Mesothelial cell of epicardium (in vitro differentiated cells): ENCODE data around the gene IQGAP2. TPM values are rescaled to one million over a fixed set of nuclear protein-coding genes. Genes with fewer than 3 reads are reported as not detected.

Source experiments
- DNase-seq, 2 experiments: peaks; one replicate each; pipeline ENCODE4 v3.0.0; 2021; ENCODE audit warnings: low spot score in 2 of 2; ENCODE audit not compliant: unreplicated experiment in 2 of 2
- H3K27ac Mint-ChIP-seq: 2 replicates; pipeline ENCODE4 v1.8.0; 2021; ENCODE audit warnings: mixed read lengths
- H3K27me3 Mint-ChIP-seq: 2 replicates; pipeline ENCODE4 v1.8.0; 2021; ENCODE audit warnings: low read depth, mixed read lengths
- H3K36me3 Mint-ChIP-seq: 2 replicates; pipeline ENCODE4 v1.8.0; 2021; ENCODE audit warnings: mixed read lengths
- H3K4me1 Mint-ChIP-seq: 2 replicates; pipeline ENCODE4 v1.8.0; 2021; ENCODE audit warnings: mixed read lengths
- H3K4me3 Mint-ChIP-seq: 2 replicates; pipeline ENCODE4 v1.8.0; 2021; ENCODE audit warnings: mild to moderate bottlenecking, moderate library complexity, mixed read lengths
- H3K9me3 Mint-ChIP-seq: 2 replicates; pipeline ENCODE4 v1.8.0; 2021; ENCODE audit warnings: mixed read lengths
- total RNA-seq: library from RNA; stranded (reverse); gene quantifications from 3 replicates; pipeline ENCODE4 v1.2.1, GENCODE V29; 2021
- TF ChIP-seq, protein P1 (sequence below): fragments of 200-600 bp; sonication (generic); IDR thresholded peaks from one replicate; pipeline ENCODE4 v1.5.0; 2021; ENCODE audit warnings: antibody characterized with exemption; ENCODE audit not compliant: unreplicated experiment

The IQGAP2 gene
- total RNA-seq, 1 donor from 2014 or later = 13.9 TPM

- Mint-ChIP-seq H3K27me3 (no peaks in the 10 kb centered on the region), H3K4me3 (no peak overlapping the region), H3K36me3 (no peaks in the 10 kb centered on the region), H3K27ac (peak overlapping the region; percentile 14), H3K4me1 (peaks cover 41% of the 10 kb centered on the region), H3K9me3 (no peaks in the 10 kb centered on the region)
- DNase-seq = no peak
- TF ChIP-seq, protein P1, sequence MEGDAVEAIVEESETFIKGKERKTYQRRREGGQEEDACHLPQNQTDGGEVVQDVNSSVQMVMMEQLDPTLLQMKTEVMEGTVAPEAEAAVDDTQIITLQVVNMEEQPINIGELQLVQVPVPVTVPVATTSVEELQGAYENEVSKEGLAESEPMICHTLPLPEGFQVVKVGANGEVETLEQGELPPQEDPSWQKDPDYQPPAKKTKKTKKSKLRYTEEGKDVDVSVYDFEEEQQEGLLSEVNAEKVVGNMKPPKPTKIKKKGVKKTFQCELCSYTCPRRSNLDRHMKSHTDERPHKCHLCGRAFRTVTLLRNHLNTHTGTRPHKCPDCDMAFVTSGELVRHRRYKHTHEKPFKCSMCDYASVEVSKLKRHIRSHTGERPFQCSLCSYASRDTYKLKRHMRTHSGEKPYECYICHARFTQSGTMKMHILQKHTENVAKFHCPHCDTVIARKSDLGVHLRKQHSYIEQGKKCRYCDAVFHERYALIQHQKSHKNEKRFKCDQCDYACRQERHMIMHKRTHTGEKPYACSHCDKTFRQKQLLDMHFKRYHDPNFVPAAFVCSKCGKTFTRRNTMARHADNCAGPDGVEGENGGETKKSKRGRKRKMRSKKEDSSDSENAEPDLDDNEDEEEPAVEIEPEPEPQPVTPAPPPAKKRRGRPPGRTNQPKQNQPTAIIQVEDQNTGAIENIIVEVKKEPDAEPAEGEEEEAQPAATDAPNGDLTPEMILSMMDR = no peak
Observed at GRCh38 chr5:76393035-76393680, 9.9 kb upstream of the IQGAP2 start.

DNA sequence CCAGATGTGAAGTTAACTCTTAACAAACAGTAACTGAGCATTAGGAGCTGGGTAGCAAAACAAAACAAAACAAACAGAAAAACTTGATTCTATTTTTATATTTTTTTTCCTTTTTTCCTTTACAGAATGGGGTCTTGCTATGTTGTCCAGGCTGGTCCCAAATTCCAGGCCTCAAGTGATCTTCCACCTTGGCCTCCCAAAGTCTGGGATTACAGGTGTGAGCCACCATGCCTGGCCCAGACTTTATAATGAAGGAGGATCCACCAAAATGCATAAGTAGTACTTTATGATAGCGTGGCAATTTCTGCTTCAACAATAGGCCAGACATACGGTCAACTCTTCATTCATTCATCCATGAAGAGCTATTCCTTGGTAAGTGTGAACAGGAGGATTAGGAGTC is 5.9 kb upstream of the IQGAP2 start:
- Mint-ChIP-seq H3K9me3 (no peaks in the 10 kb centered on the region), H3K27me3 (no peaks in the 10 kb centered on the region), H3K36me3 (no peaks in the 10 kb centered on the region), H3K4me1 (peaks cover 18% of the 10 kb centered on the region), H3K27ac (no peak overlapping the region), H3K4me3 (no peak overlapping the region)
- DNase-seq = no peak
- TF ChIP-seq, protein P1 = no peak

DNA sequence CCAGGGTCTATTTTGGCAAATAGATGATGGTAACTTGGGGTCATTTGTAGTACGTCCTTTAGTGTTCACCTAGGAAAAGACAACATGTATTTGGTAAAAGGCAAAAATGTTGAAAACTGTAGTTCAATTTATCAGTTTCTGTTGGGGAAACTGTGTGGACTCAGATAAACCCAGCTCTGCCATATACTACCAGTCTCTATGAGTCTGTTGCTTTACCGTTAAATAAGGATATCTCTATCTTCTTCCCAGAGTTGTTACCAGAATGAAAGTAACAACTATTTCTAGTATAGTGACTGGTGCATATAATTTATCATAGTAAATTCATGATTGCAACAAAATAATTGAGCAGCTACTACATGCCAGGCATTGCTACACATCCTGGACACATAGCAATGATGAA is 3.8 kb upstream of the IQGAP2 start:
- H3K9me3 Mint-ChIP-seq = no peaks in the 10 kb centered on the region
- peaks cover 10% of the 10 kb centered on the region for H3K4me1 Mint-ChIP-seq
- H3K27ac Mint-ChIP-seq = no peak overlapping the region
- no peaks in the 10 kb centered on the region for H3K27me3 Mint-ChIP-seq
- DNase-seq = no peak
- no peaks in the 10 kb centered on the region for H3K36me3 Mint-ChIP-seq
- TF ChIP-seq, protein P1 = no peak
- no peak overlapping the region for H3K4me3 Mint-ChIP-seq

DNA sequence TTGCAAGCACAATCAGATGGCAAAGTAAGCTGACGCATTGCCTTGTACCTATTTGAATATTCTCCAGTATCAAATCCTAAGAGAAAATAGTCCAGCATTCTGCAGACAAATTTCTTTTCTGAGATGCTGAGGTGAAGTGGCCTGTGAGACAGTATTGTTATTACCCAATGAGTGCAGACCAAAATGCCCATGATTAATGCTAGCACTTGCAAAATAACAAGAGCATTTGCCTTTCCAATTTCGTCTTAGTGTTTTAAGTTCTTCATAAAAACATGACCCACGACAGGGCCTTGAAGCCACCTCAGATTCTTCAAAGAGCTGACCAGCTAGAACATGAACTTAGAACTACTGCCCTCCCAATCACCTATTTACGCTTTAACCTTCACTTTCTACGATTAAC is 2.6 kb upstream of the IQGAP2 start:
- H3K9me3 Mint-ChIP-seq = no peaks in the 10 kb centered on the region
- no peak overlapping the region for H3K27ac Mint-ChIP-seq
- H3K4me1 Mint-ChIP-seq = peaks cover 16% of the 10 kb centered on the region
- no peak for DNase-seq
- no peaks in the 10 kb centered on the region for H3K27me3 Mint-ChIP-seq
- H3K4me3 Mint-ChIP-seq = no peak overlapping the region
- H3K36me3 Mint-ChIP-seq = no peaks in the 10 kb centered on the region
- TF ChIP-seq, protein P1 = no peak

DNA sequence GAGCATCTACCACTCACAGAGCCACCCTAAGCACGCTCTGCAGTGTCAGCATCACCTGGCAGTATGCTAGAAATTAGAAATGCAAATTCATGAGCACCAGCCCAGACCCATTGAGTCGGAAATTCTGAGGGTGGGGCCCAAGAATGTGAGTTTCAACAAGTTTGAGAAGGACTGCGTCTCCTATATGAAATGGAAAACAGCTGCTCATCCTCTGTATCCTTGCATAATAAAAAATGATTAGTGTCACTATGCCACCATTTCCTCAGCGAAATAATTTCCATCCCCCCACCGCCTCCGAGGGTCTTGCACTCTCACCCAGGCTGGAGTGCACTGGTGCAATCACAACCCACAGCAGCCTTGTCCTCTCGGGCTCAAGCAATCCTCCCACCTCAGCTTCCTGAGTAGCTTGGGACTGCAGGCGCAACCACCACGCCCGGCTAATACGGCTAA is 1.3 kb upstream of the IQGAP2 start:
- TF ChIP-seq, protein P1 = no peak
- no peaks in the 10 kb centered on the region for H3K36me3 Mint-ChIP-seq
- no peaks in the 10 kb centered on the region for H3K27me3 Mint-ChIP-seq
- no peak for DNase-seq
- peak overlapping the region; percentile 96 for H3K4me3 Mint-ChIP-seq
- no peaks in the 10 kb centered on the region for H3K9me3 Mint-ChIP-seq
- H3K4me1 Mint-ChIP-seq = peaks cover 18% of the 10 kb centered on the region
- H3K27ac Mint-ChIP-seq = peak overlapping the region; percentile 97
